Measurements from ENCODE around the gene USP3. TPM values are rescaled to one million over a fixed set of nuclear protein-coding genes. Genes with fewer than 3 reads are reported as not detected.
A peak's percentile ranks its signal among the peaks of the same experiment; 100 is the strongest.

The USP3 gene
- total and polyA plus RNA-seq, 10 of the 15 experiments (the other 5 are each of a cell fraction or from before 2014, with no cell fraction given) = 23.8 to 64.5 (median 50.3) TPM

- TF ChIP-seq ZNF217 (IDR thresholded peaks at IDR 0.05) = no peak
- TF ChIP-seq MYC (IDR thresholded peaks at IDR 0.05; ENCODE audit: insufficient read depth, insufficient read length, insufficient replicate concordance, low read length, severe bottlenecking) = no peak
- TF ChIP-seq NR2F1 (conservative IDR thresholded peaks at IDR 0.05) = peak; percentile 64; the same call in 1 of the 2 replicates
- TF ChIP-seq MEF2B (IDR thresholded peaks at IDR 0.05; ENCODE audit: partially characterized antibody, poor library complexity, severe bottlenecking) = no peak
- TF ChIP-seq CREM (IDR thresholded peaks at IDR 0.05; ENCODE audit: low read depth) = peak; percentile 77; the same call in 1 of the 2 replicates
- TF ChIP-seq POU2F2 (IDR thresholded peaks at IDR 0.05; ENCODE audit: borderline replicate concordance, low read depth, low read length) = peak; percentile 73; the same call in 1 of the 3 replicates
- TF ChIP-seq SMAD5 (IDR thresholded peaks at IDR 0.05; ENCODE audit: low read depth) = no peak; the same call in 1 of the 2 replicates
- peak; percentile 84; the same call in 1 of the 2 replicates for TF ChIP-seq TCF3 (IDR thresholded peaks at IDR 0.05; ENCODE audit: borderline replicate concordance, insufficient read depth, low read depth, low read length)
- no peak for TF ChIP-seq RBBP5 (conservative IDR thresholded peaks at IDR 0.05)
- no peak; the same call in none of the 2 replicates for TF ChIP-seq ZNF384 (IDR thresholded peaks at IDR 0.05; ENCODE audit: borderline replicate concordance, low read depth, low read length)
- TF ChIP-seq E2F4 (IDR thresholded peaks at IDR 0.05; ENCODE audit: low read depth, low read length) = no peak
- no peak for TF ChIP-seq RELA (IDR thresholded peaks at IDR 0.05; ENCODE audit: borderline replicate concordance, partially characterized antibody)
- 0 out of 2 replicates have a peak, but pooled peaks have one; percentile 25 for TF ChIP-seq MEF2A (IDR thresholded peaks at IDR 0.05; ENCODE audit: insufficient read depth, low read depth, low read length)
- no peak for TF ChIP-seq SUZ12 (IDR thresholded peaks at IDR 0.05; ENCODE audit: unreplicated experiment)
- TF ChIP-seq CHD2 (IDR thresholded peaks at IDR 0.05; ENCODE audit: borderline replicate concordance, low read depth, low read length) = peak; percentile 74; the same call in 1 of the 2 replicates
- peak; percentile 31; the same call in 1 of the 2 replicates for TF ChIP-seq BMI1 (IDR thresholded peaks at IDR 0.05; ENCODE audit: borderline replicate concordance)
- no peak; the same call in 1 of the 2 replicates for TF ChIP-seq ATF2 (IDR thresholded peaks at IDR 0.05; ENCODE audit: low read length)
- peak; percentile 83 for TF ChIP-seq NBN (IDR thresholded peaks at IDR 0.05)
- TF ChIP-seq EGR1 (IDR thresholded peaks at IDR 0.05; ENCODE audit: borderline replicate concordance in 1 of 2, low read depth in 2 of 2, low read length in 2 of 2) = peak in 1 of 2 experiments; percentile 73; a peak in 1 of 3 replicates
- no peak for TF ChIP-seq MAX (IDR thresholded peaks at IDR 0.05; ENCODE audit: low read depth, low read length)
- TF ChIP-seq SP1 (IDR thresholded peaks at IDR 0.05; ENCODE audit: low read depth, low read length) = no peak
- TF ChIP-seq POLR2A (IDR thresholded peaks at IDR 0.05; ENCODE audit: low read depth, low read length) = peak; percentile 79
- no peak; the same call in 1 of the 2 replicates for TF ChIP-seq RELB (IDR thresholded peaks at IDR 0.05; ENCODE audit: low read depth)
- TF ChIP-seq ZBTB11 (CRISPR knock-in tag; IDR thresholded peaks at IDR 0.05) = no peak
Measured at GRCh38 chr15:63474810-63475316, 29.5 kb upstream of the USP3 start (continued).
